Urinary bladder (tissue), 4 donors: ENCODE measurements around the gene ARID4B. TPM values are rescaled to one million over a fixed set of nuclear protein-coding genes. Genes with fewer than 3 reads are reported as not detected.

Source experiments
- DNase-seq: peaks from one replicate; pipeline ENCODE4 v3.0.0-alpha.2; 2015; ENCODE audit errors: extremely low spot score
- H3K27ac ChIP-seq: one replicate; pipeline ENCODE4 v1.5.1; 2013; ENCODE audit warnings: low read depth, mild to moderate bottlenecking, moderate library complexity
- H3K36me3 ChIP-seq: one replicate; pipeline ENCODE4 v1.6.1; 2013; ENCODE audit warnings: mild to moderate bottlenecking, moderate library complexity; ENCODE audit not compliant: insufficient read depth
- H3K4me1 ChIP-seq: one replicate; pipeline ENCODE4 v1.6.1; 2013; ENCODE audit warnings: mild to moderate bottlenecking, moderate library complexity; ENCODE audit not compliant: insufficient read depth
- H3K4me3 ChIP-seq: one replicate; pipeline ENCODE4 v1.5.1; 2013; ENCODE audit warnings: low read depth, low read length
- WGBS: extraction: QIAGEN DNeasy Blood & Tissue Kit; methylation state at CpG from one replicate; pipeline ENCODE4 v1.1.7; 2013; 5-methylcytosine and 5-hydroxymethylcytosine counted together
- polyA plus RNA-seq: library from polyadenylated mRNA; stranded (reverse); fragments of 200-250 nt; gene quantifications from one replicate; pipeline ENCODE4 v1.2.3, GENCODE V29; 2013
- total RNA-seq: library from RNA; depleted of rRNA; stranded (reverse); fragments of >200 nt; gene quantifications from one replicate; pipeline ENCODE4 v1.2.3, GENCODE V29; 2014
- donor health status: healthy with polysubstance abuse.
- donor health status: healthy.

ARID4B gene
- total and polyA plus RNA-seq, 2 donors = 19.1 to 72.0 TPM

GRCh38 chr1:235342039-235342438, 14.1 kb upstream of the ARID4B start:
- H3K27ac ChIP-seq = no peak overlapping the region
- no peaks in the 10 kb centered on the region for H3K36me3 ChIP-seq
- no peaks in the 10 kb centered on the region for H3K4me1 ChIP-seq
- DNase-seq = no peak
- 49% methylated on average over 6 of the region's 6 CpGs for WGBS
- H3K4me3 ChIP-seq = no peak overlapping the region

- Histone ChIP-seq H3K4me1 (no peaks in the 10 kb centered on the region), H3K27ac (no peak overlapping the region), H3K4me3 (no peak overlapping the region), H3K36me3 (no peaks in the 10 kb centered on the region)
- DNase-seq = no peak
- WGBS = 54% methylated on average over 1 of the region's 1 CpG
These were observed 13.4 kb upstream of the ARID4B start for GRCh38 chr1:235341334-235341733.

- 83% methylated on average over 8 of the region's 8 CpGs for WGBS
- no peak for DNase-seq
- Histone ChIP-seq H3K4me1 (no peaks in the 10 kb centered on the region), H3K4me3 (no peak overlapping the region), H3K27ac (no peak overlapping the region), H3K36me3 (no peaks in the 10 kb centered on the region)
These were observed 11.8 kb upstream of the ARID4B start for GRCh38 chr1:235339746-235340145.

- no peaks in the 10 kb centered on the region for H3K4me1 ChIP-seq
- no peaks in the 10 kb centered on the region for H3K36me3 ChIP-seq
- no peak for DNase-seq
- no peak overlapping the region for H3K27ac ChIP-seq
- H3K4me3 ChIP-seq = no peak overlapping the region
- 86% methylated on average over 4 of the region's 4 CpGs for WGBS
These were observed 8.9 kb upstream of the ARID4B start for GRCh38 chr1:235336903-235337302.

- H3K4me3 ChIP-seq = no peak overlapping the region
- DNase-seq = no peak
- H3K4me1 ChIP-seq = no peaks in the 10 kb centered on the region
- WGBS = 27% methylated on average over 3 of the region's 3 CpGs
- no peak overlapping the region for H3K27ac ChIP-seq
- H3K36me3 ChIP-seq = peaks cover 2% of the 10 kb centered on the region
These were observed 3.4 kb upstream of the ARID4B start for GRCh38 chr1:235331401-235331800.

- Histone ChIP-seq H3K27ac (no peak overlapping the region), H3K4me1 (no peaks in the 10 kb centered on the region), H3K36me3 (peaks cover 2% of the 10 kb centered on the region), H3K4me3 (no peak overlapping the region)
- 67% methylated on average over 5 of the region's 5 CpGs for WGBS
- no peak for DNase-seq
These were observed 2.9 kb upstream of the ARID4B start for GRCh38 chr1:235330918-235331285.

- WGBS = 1% methylated on average over 24 of the region's 24 CpGs
- peak overlapping the region; percentile 43 for H3K4me3 ChIP-seq
- H3K36me3 ChIP-seq = peaks cover 2% of the 10 kb centered on the region
- H3K4me1 ChIP-seq = no peaks in the 10 kb centered on the region
- DNase-seq = no peak
- peak overlapping the region; percentile 72 for H3K27ac ChIP-seq
These were observed 1.3 kb upstream of the ARID4B start for GRCh38 chr1:235329139-235329902.

- under 1% methylated on average over 54 of the region's 54 CpGs for WGBS
- peak within 1 kb of the TSS; percentile 99 for H3K4me3 ChIP-seq
- H3K4me1 ChIP-seq = no peaks in the 10 kb centered on the region
- peak; percentile 100 for DNase-seq
- H3K27ac ChIP-seq = peak within 1 kb of the TSS; percentile 99
- H3K36me3 ChIP-seq = peaks cover 2% of the 10 kb centered on the region
These were observed 526 bp upstream of the ARID4B start, which contains the start of gene GGPS1 for GRCh38 chr1:235328271-235329138. Gene GGPS1, plus strand, starts transcription at chr1:235328570. Its CDS starts 6,695 bp downstream, at chr1:235335265.

- peak overlapping the region; percentile 99 for H3K4me3 ChIP-seq
- under 1% methylated on average over 78 of the region's 78 CpGs for WGBS
- peaks cover 2% of the 10 kb centered on the region for H3K36me3 ChIP-seq
- peak overlapping the region; percentile 99 for H3K27ac ChIP-seq
- DNase-seq = no peak
- no peaks in the 10 kb centered on the region for H3K4me1 ChIP-seq
These were observed 1.0 kb downstream of the ARID4B start for GRCh38 chr1:235326719-235327558.

- no peak overlapping the region for H3K4me3 ChIP-seq
- H3K4me1 ChIP-seq = no peaks in the 10 kb centered on the region
- no peak for DNase-seq
- H3K27ac ChIP-seq = no peak overlapping the region
- H3K36me3 ChIP-seq = no peaks in the 10 kb centered on the region
- WGBS = 35% methylated on average over 2 of the region's 2 CpGs
These were observed 2.1 kb downstream of the ARID4B start for GRCh38 chr1:235325854-235326253.

- 29% methylated on average over 3 of the region's 3 CpGs for whole genome bisulfite sequencing
- Histone ChIP-seq H3K27ac (no peak overlapping the region), H3K36me3 (no peaks in the 10 kb centered on the region), H3K4me3 (no peak overlapping the region), H3K4me1 (no peaks in the 10 kb centered on the region)
- DNase-seq = no peak
These were observed 2.8 kb downstream of the ARID4B start for GRCh38 chr1:235325139-235325538.

GRCh38 chr1:235324296-235324695, 3.7 kb downstream of the ARID4B start:
- Histone ChIP-seq H3K4me3 (no peak overlapping the region), H3K27ac (no peak overlapping the region), H3K4me1 (no peaks in the 10 kb centered on the region), H3K36me3 (no peaks in the 10 kb centered on the region)
- 89% methylated on average over 5 of the region's 5 CpGs for WGBS
- DNase-seq = no peak

- no peaks in the 10 kb centered on the region for H3K36me3 ChIP-seq
- 85% methylated on average over 6 of the region's 6 CpGs for WGBS
- H3K4me1 ChIP-seq = no peaks in the 10 kb centered on the region
- H3K27ac ChIP-seq = no peak overlapping the region
- no peak overlapping the region for H3K4me3 ChIP-seq
- no peak for DNase-seq
These were observed 7.3 kb downstream of the ARID4B start for GRCh38 chr1:235320521-235321179.
